ENCODE measurements around the gene PLEKHA6. TPM values are rescaled to one million over a fixed set of nuclear protein-coding genes. Genes with fewer than 3 reads are reported as not detected.

Gene PLEKHA6
- total and polyA plus RNA-seq, 2 experiments from 2014 or later: 2.8 to 6.2 TPM

- no peaks in the 10 kb centered on the region for H3F3A ChIP-seq (replicated peaks; ENCODE audit: low read depth)
- no peak overlapping the region for H3K27ac ChIP-seq (ENCODE audit: low read depth)
- Mint-ChIP-seq H3K27me3 (ENCODE audit: insufficient read depth, low read depth, poor library complexity) (peaks cover 6% of the 10 kb centered on the region), H3K4me1 (peaks cover 4% of the 10 kb centered on the region), H3K9me3 (no peaks in the 10 kb centered on the region), H3K36me3 (ENCODE audit: low read depth) (no peaks in the 10 kb centered on the region; the same call in 2 of the 3 replicates), H3K4me3 (no peak overlapping the region), H3K27ac (no peak overlapping the region)
- TF ChIP-seq EZH2phosphoT487 (IDR thresholded peaks at IDR 0.05; ENCODE audit: unreplicated experiment): no peak
- H3K4me3 ChIP-seq: no peak overlapping the region
- H3K4me2 ChIP-seq: no peak overlapping the region
- DNase-seq (ENCODE audit: low spot score) (no peak), ATAC-seq (no peak)
- no peaks in the 10 kb centered on the region for H3K36me3 ChIP-seq (ENCODE audit: insufficient read depth)
- no peaks in the 10 kb centered on the region for H4K20me1 ChIP-seq (replicated peaks; ENCODE audit: insufficient read depth)
- H2AFZ ChIP-seq: no peak overlapping the region
- H3K9me2 ChIP-seq (ENCODE audit: insufficient read depth): no peaks in the 10 kb centered on the region
- peaks cover 3% of the 10 kb centered on the region; the same call in 1 of the 2 replicates for H3K27me3 ChIP-seq (ENCODE audit: insufficient read depth)
- no peaks in the 10 kb centered on the region for H3K79me2 ChIP-seq (replicated peaks; ENCODE audit: insufficient read depth)
- H3K4me1 ChIP-seq (ENCODE audit: insufficient read depth): peaks cover 2% of the 10 kb centered on the region; the same call in 1 of the 2 replicates
These were observed 8.2 kb upstream of the PLEKHA6 start for GRCh38 chr1:204367956-204368355.

DNA sequence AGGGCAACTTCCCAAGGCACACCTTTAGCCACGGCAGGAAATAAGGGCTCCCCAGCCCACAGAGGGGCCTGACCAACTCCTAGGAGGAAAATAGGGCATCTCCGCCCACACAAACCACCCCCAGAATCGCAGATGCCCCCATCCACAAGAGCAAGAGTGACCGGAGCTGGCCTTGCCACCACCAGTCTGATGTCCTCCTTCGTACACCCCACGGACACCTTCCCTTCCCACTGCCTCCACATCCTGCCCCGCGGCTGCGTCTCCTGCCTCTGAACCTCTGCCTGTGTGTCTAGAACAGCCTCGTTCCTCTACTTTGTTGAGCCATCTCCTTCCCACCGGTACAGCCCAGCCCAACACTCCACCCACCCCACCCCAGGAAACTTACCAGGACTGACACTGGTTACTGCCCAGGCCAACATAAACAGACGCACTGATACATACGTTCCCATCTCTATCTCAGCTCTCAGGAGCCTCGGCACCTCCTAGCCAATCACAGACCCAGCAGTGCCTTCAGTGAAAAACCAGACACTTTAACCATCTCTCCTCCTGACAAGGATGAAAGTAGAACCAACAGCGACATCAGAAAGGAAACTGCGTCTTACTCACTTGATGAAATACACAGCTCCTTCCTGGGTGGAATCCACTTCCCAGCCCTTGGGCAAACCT lies 7.6 kb upstream of the PLEKHA6 start:
- H3K36me3 Mint-ChIP-seq (ENCODE audit: low read depth): no peaks in the 10 kb centered on the region; the same call in 2 of the 3 replicates
- no peaks in the 10 kb centered on the region for H3K9me3 Mint-ChIP-seq
- DNase-seq (ENCODE audit: low spot score) (no peak), ATAC-seq (no peak)
- H3K27ac Mint-ChIP-seq: no peak overlapping the region
- Histone ChIP-seq H3F3A (replicated peaks; ENCODE audit: low read depth) (no peaks in the 10 kb centered on the region), H4K20me1 (replicated peaks; ENCODE audit: insufficient read depth) (no peaks in the 10 kb centered on the region), H3K4me3 (no peak overlapping the region), H3K4me2 (no peak overlapping the region), H3K27me3 (ENCODE audit: insufficient read depth) (peaks cover 9% of the 10 kb centered on the region; the same call in 1 of the 2 replicates), H3K27ac (ENCODE audit: low read depth) (no peak overlapping the region), H3K79me2 (replicated peaks; ENCODE audit: insufficient read depth) (no peaks in the 10 kb centered on the region), H3K4me1 (ENCODE audit: insufficient read depth) (peaks cover 6% of the 10 kb centered on the region; the same call in 1 of the 2 replicates), H3K9me2 (ENCODE audit: insufficient read depth) (no peaks in the 10 kb centered on the region), H3K36me3 (ENCODE audit: insufficient read depth) (no peaks in the 10 kb centered on the region), H2AFZ (no peak overlapping the region)
- H3K4me3 Mint-ChIP-seq: no peak overlapping the region
- peaks cover 8% of the 10 kb centered on the region for H3K27me3 Mint-ChIP-seq (ENCODE audit: insufficient read depth, low read depth, poor library complexity)
- H3K4me1 Mint-ChIP-seq: peaks cover 4% of the 10 kb centered on the region
- TF ChIP-seq ZNF331 (CRISPR knock-in tag; IDR thresholded peaks at IDR 0.05; ENCODE audit: low read depth) (no peak), POLR2AphosphoS5 (IDR thresholded peaks at IDR 0.05; ENCODE audit: low read depth) (no peak), EZH2phosphoT487 (IDR thresholded peaks at IDR 0.05; ENCODE audit: unreplicated experiment) (no peak), STAT1 (IDR thresholded peaks at IDR 0.05; ENCODE audit: unreplicated experiment) (no peak), NANOG (IDR thresholded peaks at IDR 0.05; ENCODE audit: borderline replicate concordance) (no peak), REST (IDR thresholded peaks at IDR 0.05; ENCODE audit: unreplicated experiment) (no peak), JUNB (IDR thresholded peaks at IDR 0.05; ENCODE audit: unreplicated experiment) (no peak), CTCF (conservative IDR thresholded peaks at IDR 0.05; ENCODE audit: low read depth in 2 of 2) (no peak), CREB1 (CRISPR knock-in tag; IDR thresholded peaks at IDR 0.05; ENCODE audit: low read depth) (no peak), ZNF462 (CRISPR knock-in tag; IDR thresholded peaks at IDR 0.05) (no peak)

Measured in GM23338 (cell line).